ENCODE results near the gene WDFY4. TPM values are rescaled to one million over a fixed set of nuclear protein-coding genes. Genes with fewer than 3 reads are reported as not detected.

Gene WDFY4
- polyA plus RNA-seq, 1 donor from 2014 or later, result not detected

DNA sequence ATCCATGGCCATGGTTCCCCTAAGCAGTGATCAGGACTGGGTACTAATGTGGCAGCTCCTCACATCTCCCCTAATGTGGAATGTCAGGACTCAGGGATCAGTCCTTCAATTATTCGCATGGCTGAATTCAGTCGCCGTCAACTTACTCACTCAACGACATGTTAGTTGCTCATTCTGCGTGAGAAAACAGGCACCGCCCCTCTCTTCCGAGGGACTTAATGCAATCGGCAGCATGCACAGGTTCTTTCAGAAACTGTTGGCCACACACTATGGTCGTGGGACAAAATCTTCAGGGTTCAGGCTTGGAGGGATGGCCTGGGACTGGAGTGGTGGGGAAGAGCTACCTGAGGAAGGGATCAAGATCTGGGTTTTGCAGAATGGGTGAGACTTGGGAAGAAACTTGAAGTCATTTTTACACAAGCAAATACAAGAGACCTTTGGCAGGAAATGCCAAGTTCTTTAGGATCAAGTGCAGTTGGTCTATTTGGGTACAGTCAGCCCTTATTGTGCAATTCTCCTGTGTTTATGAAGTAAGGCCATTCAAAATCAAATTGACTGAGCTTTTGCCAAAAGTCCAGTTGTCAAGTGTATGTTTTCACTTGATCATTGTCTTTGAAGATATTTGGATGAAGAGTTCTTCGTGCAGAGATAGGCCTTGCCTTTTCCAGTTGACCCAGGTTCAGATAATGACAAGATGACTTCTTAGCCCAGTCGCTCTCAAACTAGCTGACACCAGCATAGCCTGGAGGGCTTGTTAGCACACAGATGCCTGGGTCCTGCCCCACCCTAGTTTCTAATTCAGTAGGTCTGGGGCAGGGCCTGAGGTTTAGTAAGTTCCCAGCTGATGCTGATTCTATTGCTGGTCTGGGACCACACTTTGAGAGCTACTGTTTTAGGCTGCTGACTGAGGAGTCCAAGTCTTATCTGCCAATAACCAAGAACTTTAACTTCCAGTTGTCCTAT is 206.5 kb downstream of the WDFY4 start:
- Histone ChIP-seq H2AFZ (ENCODE audit: low read depth, low read length) (no peak overlapping the region), H3F3A (ENCODE audit: insufficient read depth, low read length, poor library complexity, severe bottlenecking) (no peaks in the 10 kb centered on the region)

DNA sequence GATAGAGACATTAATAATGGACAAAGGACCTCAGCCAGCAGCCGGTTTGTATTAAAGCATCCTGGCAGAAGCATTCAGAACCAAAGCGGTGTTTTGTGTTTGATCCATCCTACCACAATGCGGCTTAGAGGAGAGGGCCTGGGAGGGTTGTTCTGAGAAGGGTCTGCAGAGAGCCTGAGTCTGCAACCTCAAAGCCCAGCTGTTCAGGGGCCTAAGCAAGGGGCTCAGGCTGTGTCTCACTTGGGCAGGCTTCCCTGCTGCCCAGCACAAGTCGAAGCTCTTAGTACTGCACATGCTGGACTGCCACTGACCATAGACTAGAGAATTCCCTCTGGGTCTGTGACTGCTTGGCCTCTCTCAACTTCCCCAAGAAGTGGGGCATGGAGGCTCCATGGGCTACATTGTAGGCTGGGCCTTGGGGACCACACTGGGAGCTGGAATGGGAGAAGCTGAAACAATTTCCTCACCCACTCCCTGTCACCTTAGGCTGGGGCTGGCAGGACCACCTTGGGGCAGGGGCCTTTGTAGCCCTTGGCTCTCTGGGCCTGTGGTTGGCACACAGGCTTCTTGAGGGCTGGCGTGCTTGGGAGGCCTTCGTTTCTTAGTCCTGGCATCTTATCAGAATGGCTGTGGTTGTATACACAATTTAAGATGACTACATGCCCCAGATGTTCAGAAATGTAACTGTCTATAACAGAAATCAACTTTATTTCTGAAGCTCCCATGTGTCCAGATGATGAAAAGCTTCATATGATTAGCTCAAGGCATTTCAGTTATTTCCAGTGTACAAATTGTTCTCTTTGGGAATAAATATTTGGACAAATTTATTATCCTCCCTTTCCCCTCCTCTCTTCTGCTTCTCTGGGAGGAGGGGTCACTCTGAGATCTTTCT is 210.5 kb downstream of the WDFY4 start:
- Histone ChIP-seq H3K36me3 (ENCODE audit: insufficient read depth, low read length) (no peaks in the 10 kb centered on the region), H3K79me2 (replicated peaks; ENCODE audit: insufficient read depth, low read length) (no peaks in the 10 kb centered on the region), H4K20me1 (ENCODE audit: insufficient read depth) (no peaks in the 10 kb centered on the region), H3F3A (ENCODE audit: insufficient read depth, low read length, poor library complexity, severe bottlenecking) (no peaks in the 10 kb centered on the region), H3K9ac (ENCODE audit: low read length) (no peak overlapping the region), H3K4me2 (ENCODE audit: low read length) (no peak overlapping the region), H2AFZ (ENCODE audit: low read depth, low read length) (no peak overlapping the region), H3K9me3 (ENCODE audit: low read length) (no peaks in the 10 kb centered on the region), H3K27me3 (ENCODE audit: insufficient read depth, low read depth, low read length) (no peaks in the 10 kb centered on the region), H3K9me2 (ENCODE audit: insufficient read depth, low read length) (no peaks in the 10 kb centered on the region), H3K4me3 (ENCODE audit: low read length) (no peak overlapping the region), H3K27ac (ENCODE audit: low read length) (no peak overlapping the region)
- TF ChIP-seq MXI1 (conservative IDR thresholded peaks at IDR 0.05; ENCODE audit: poor library complexity, severe bottlenecking), result no peak
- TF ChIP-seq, protein P1, sequence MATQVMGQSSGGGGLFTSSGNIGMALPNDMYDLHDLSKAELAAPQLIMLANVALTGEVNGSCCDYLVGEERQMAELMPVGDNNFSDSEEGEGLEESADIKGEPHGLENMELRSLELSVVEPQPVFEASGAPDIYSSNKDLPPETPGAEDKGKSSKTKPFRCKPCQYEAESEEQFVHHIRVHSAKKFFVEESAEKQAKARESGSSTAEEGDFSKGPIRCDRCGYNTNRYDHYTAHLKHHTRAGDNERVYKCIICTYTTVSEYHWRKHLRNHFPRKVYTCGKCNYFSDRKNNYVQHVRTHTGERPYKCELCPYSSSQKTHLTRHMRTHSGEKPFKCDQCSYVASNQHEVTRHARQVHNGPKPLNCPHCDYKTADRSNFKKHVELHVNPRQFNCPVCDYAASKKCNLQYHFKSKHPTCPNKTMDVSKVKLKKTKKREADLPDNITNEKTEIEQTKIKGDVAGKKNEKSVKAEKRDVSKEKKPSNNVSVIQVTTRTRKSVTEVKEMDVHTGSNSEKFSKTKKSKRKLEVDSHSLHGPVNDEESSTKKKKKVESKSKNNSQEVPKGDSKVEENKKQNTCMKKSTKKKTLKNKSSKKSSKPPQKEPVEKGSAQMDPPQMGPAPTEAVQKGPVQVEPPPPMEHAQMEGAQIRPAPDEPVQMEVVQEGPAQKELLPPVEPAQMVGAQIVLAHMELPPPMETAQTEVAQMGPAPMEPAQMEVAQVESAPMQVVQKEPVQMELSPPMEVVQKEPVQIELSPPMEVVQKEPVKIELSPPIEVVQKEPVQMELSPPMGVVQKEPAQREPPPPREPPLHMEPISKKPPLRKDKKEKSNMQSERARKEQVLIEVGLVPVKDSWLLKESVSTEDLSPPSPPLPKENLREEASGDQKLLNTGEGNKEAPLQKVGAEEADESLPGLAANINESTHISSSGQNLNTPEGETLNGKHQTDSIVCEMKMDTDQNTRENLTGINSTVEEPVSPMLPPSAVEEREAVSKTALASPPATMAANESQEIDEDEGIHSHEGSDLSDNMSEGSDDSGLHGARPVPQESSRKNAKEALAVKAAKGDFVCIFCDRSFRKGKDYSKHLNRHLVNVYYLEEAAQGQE (IDR thresholded peaks at IDR 0.05; ENCODE audit: borderline replicate concordance), result no peak
- TF ChIP-seq POLR2AphosphoS5 (IDR thresholded peaks at IDR 0.05), result no peak
- no peak for TF ChIP-seq SMC3 (conservative IDR thresholded peaks at IDR 0.05; ENCODE audit: poor library complexity)
- TF ChIP-seq EZH2 (IDR thresholded peaks at IDR 0.05; ENCODE audit: borderline replicate concordance, insufficient read depth, low read length, poor library complexity, severe bottlenecking), result no peak
- TF ChIP-seq, protein P2, sequence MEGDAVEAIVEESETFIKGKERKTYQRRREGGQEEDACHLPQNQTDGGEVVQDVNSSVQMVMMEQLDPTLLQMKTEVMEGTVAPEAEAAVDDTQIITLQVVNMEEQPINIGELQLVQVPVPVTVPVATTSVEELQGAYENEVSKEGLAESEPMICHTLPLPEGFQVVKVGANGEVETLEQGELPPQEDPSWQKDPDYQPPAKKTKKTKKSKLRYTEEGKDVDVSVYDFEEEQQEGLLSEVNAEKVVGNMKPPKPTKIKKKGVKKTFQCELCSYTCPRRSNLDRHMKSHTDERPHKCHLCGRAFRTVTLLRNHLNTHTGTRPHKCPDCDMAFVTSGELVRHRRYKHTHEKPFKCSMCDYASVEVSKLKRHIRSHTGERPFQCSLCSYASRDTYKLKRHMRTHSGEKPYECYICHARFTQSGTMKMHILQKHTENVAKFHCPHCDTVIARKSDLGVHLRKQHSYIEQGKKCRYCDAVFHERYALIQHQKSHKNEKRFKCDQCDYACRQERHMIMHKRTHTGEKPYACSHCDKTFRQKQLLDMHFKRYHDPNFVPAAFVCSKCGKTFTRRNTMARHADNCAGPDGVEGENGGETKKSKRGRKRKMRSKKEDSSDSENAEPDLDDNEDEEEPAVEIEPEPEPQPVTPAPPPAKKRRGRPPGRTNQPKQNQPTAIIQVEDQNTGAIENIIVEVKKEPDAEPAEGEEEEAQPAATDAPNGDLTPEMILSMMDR (IDR thresholded peaks at IDR 0.05; ENCODE audit: poor library complexity, severe bottlenecking), result no peak

More for the DNA sequence above, 206.5 kb downstream of the WDFY4 start:
- H3K36me3 ChIP-seq (ENCODE audit: insufficient read depth, low read length), result no peaks in the 10 kb centered on the region
- no peak overlapping the region for H3K27ac ChIP-seq (ENCODE audit: low read length)
- no peaks in the 10 kb centered on the region for H4K20me1 ChIP-seq (ENCODE audit: insufficient read depth)
- no peaks in the 10 kb centered on the region for H3K79me2 ChIP-seq (replicated peaks; ENCODE audit: insufficient read depth, low read length)
- no peaks in the 10 kb centered on the region for H3K9me3 ChIP-seq (ENCODE audit: low read length)
- H3K9ac ChIP-seq (ENCODE audit: low read length), result no peak overlapping the region
- H3K4me3 ChIP-seq (ENCODE audit: low read length), result no peak overlapping the region
- no peak overlapping the region for H3K4me2 ChIP-seq (ENCODE audit: low read length)
- no peaks in the 10 kb centered on the region for H3K27me3 ChIP-seq (ENCODE audit: insufficient read depth, low read depth, low read length)
- TF ChIP-seq POLR2AphosphoS5 (IDR thresholded peaks at IDR 0.05) (no peak), RAD21 (conservative IDR thresholded peaks at IDR 0.05) (no peak), SMC3 (conservative IDR thresholded peaks at IDR 0.05; ENCODE audit: poor library complexity) (no peak), EP300 (conservative IDR thresholded peaks at IDR 0.05; ENCODE audit: poor library complexity, severe bottlenecking) (no peak), MXI1 (conservative IDR thresholded peaks at IDR 0.05; ENCODE audit: poor library complexity, severe bottlenecking) (no peak), TAF1 (IDR thresholded peaks at IDR 0.05; ENCODE audit: low read depth) (no peak), EZH2 (IDR thresholded peaks at IDR 0.05; ENCODE audit: borderline replicate concordance, insufficient read depth, low read length, poor library complexity, severe bottlenecking) (no peak)
- TF ChIP-seq, protein P2 (IDR thresholded peaks at IDR 0.05; ENCODE audit: poor library complexity, severe bottlenecking), result no peak
- TF ChIP-seq, protein P1 (IDR thresholded peaks at IDR 0.05; ENCODE audit: borderline replicate concordance), result no peak
- no peaks in the 10 kb centered on the region for H3K9me2 ChIP-seq (ENCODE audit: insufficient read depth, low read length)
